HG03565 (cell line): ENCODE results near the gene MUC22.

ENCODE experiments used
- ATAC-seq: cut with Tn5 transposase; IDR thresholded peaks from one replicate; pipeline ENCODE4 v1.9.1; 2021; ENCODE audit warnings: mild to moderate bottlenecking, moderate library complexity; ENCODE audit not compliant: unreplicated experiment

Gene MUC22

GRCh38 chr6:31070711-31071197, 60.5 kb downstream of the MUC22 start:
- ATAC-seq = no peak

- ATAC-seq = no peak
Observed at GRCh38 chr6:31074401-31074800, 64.1 kb downstream of the MUC22 start.

GRCh38 chr6:31075528-31075927, 65.3 kb downstream of the MUC22 start:
- no peak for ATAC-seq

GRCh38 chr6:31076611-31077010, 66.3 kb downstream of the MUC22 start:
- no peak for ATAC-seq

GRCh38 chr6:31079656-31080261, 69.5 kb downstream of the MUC22 start:
- no peak for ATAC-seq

GRCh38 chr6:31081872-31082271, 71.6 kb downstream of the MUC22 start:
- no peak for ATAC-seq

- ATAC-seq = no peak
Observed at GRCh38 chr6:31083742-31084354, 73.6 kb downstream of the MUC22 start.
